ENCODE data around the gene SLC44A1.

DNA sequence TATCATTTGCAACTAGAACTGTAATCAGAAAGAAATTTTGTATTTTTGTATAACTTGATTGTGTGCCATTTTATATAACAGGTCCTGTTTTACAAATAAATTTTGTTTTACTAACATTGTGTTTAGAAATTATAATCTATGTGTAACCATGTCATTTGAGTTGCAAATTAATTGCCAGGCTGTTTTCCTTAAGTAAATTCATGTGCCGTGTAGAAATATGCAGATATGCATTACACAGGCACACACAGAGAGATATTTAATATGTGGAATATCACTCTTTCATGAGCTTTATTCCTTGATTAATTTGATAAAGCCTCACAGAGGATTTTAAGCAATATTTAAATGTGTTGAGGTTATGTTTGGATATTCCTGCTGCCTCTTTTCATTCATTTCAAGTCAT lies 146.8 kb downstream of the SLC44A1 start:
- TF ChIP-seq EZH2phosphoT487 (IDR thresholded peaks at IDR 0.05; ENCODE audit: insufficient read depth, low read depth) (no peak), EZH2 (IDR thresholded peaks at IDR 0.05; ENCODE audit: insufficient read depth, poor library complexity, severe bottlenecking) (no peak)

All from GM23248 (cell line).